ENCODE measurements around the gene SLCO1A2. TPM values are rescaled to one million over a fixed set of nuclear protein-coding genes. Genes with fewer than 3 reads are reported as not detected.

Gene SLCO1A2
- total RNA-seq, 1 donor from 2014 or later = 9.2 TPM

DNA sequence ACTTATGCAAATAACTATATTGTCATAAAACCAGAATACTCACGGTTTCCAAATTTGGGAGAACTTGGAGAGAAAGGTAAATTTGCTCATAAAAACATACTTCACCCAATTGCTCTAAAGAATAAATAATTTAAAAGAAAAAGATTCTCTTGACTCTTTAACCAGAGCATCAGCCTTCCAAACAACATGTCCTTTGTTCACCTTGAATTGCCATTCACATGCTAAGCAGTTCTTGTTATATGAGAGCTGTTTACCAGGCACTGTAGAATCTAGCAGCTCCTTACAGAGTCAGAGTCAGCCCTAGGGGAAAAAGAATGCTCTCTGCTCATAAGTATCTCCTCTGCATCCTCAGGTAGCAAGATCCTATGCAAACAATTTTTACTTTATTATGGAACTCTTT lies 10.2 kb downstream of the SLCO1A2 start:
- Histone ChIP-seq H3K4me3 (no peak overlapping the region), H3K36me3 (no peaks in the 10 kb centered on the region), H3K27me3 (no peaks in the 10 kb centered on the region), H3K9me3 (peaks cover 7% of the 10 kb centered on the region), H3K27ac (no peak overlapping the region), H3K4me1 (no peaks in the 10 kb centered on the region)
- DNase-seq = no peak
- intact Hi-C loops (cut with DNase I) = no loop called here
- TF ChIP-seq CTCF (IDR thresholded peaks at IDR 0.05) = no peak
- ATAC-seq = no peak

DNA sequence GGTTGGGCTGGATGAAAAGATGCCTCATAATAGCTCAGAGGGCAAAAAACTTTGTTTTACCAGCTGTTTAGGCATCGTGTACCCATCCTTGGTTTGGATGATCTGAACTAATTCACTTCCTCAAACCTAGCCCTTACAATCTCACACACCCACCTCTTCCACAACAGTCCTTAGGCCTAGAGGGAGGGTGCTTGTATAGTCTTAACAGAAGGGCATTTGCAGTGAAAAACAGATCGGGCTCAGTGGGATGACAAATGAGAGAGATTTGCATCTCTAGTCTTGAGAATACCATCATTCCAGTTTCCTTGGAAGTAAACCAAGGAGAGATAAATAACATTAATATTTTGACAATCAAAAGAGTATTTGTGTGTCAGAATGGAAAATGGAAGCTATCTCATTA lies 11.0 kb downstream of the SLCO1A2 start:
- peaks cover 7% of the 10 kb centered on the region for H3K9me3 ChIP-seq
- intact Hi-C loops (cut with DNase I) = no loop called here
- TF ChIP-seq CTCF (IDR thresholded peaks at IDR 0.05) = no peak
- no peak overlapping the region for H3K4me3 ChIP-seq
- no peak overlapping the region for H3K27ac ChIP-seq
- no peak for DNase-seq
- no peak for ATAC-seq
- no peaks in the 10 kb centered on the region for H3K36me3 ChIP-seq
- no peaks in the 10 kb centered on the region for H3K4me1 ChIP-seq
- no peaks in the 10 kb centered on the region for H3K27me3 ChIP-seq

- H3K36me3 ChIP-seq = no peaks in the 10 kb centered on the region
- no peaks in the 10 kb centered on the region for H3K4me1 ChIP-seq
- no peak overlapping the region for H3K4me3 ChIP-seq
- H3K9me3 ChIP-seq = no peaks in the 10 kb centered on the region
- H3K27ac ChIP-seq = no peak overlapping the region
- no peak for TF ChIP-seq CTCF (IDR thresholded peaks at IDR 0.05)
- intact Hi-C loops (cut with DNase I) = no loop called here
- no peak for ATAC-seq
- no peak for DNase-seq
- no peaks in the 10 kb centered on the region for H3K27me3 ChIP-seq
Measured at GRCh38 chr12:21308785-21309184, 25.9 kb downstream of the SLCO1A2 start.

GRCh38 chr12:21305661-21306060 lies 29.1 kb downstream of the SLCO1A2 start:
- Histone ChIP-seq H3K36me3 (no peaks in the 10 kb centered on the region), H3K9me3 (no peaks in the 10 kb centered on the region), H3K4me3 (no peak overlapping the region), H3K27ac (no peak overlapping the region), H3K27me3 (no peaks in the 10 kb centered on the region), H3K4me1 (no peaks in the 10 kb centered on the region)
- DNase-seq = no peak
- intact Hi-C loops (cut with DNase I) = no loop called here
- TF ChIP-seq CTCF (IDR thresholded peaks at IDR 0.05) = no peak
- no peak for ATAC-seq

- intact Hi-C loops (cut with DNase I) = no loop called here
- Histone ChIP-seq H3K4me3 (no peak overlapping the region), H3K9me3 (no peaks in the 10 kb centered on the region), H3K27me3 (no peaks in the 10 kb centered on the region), H3K36me3 (no peaks in the 10 kb centered on the region), H3K27ac (no peak overlapping the region), H3K4me1 (no peaks in the 10 kb centered on the region)
- no peak for TF ChIP-seq CTCF (IDR thresholded peaks at IDR 0.05)
- DNase-seq = no peak
- no peak for ATAC-seq
Measured at GRCh38 chr12:21300632-21301031, 34.1 kb downstream of the SLCO1A2 start.

DNA sequence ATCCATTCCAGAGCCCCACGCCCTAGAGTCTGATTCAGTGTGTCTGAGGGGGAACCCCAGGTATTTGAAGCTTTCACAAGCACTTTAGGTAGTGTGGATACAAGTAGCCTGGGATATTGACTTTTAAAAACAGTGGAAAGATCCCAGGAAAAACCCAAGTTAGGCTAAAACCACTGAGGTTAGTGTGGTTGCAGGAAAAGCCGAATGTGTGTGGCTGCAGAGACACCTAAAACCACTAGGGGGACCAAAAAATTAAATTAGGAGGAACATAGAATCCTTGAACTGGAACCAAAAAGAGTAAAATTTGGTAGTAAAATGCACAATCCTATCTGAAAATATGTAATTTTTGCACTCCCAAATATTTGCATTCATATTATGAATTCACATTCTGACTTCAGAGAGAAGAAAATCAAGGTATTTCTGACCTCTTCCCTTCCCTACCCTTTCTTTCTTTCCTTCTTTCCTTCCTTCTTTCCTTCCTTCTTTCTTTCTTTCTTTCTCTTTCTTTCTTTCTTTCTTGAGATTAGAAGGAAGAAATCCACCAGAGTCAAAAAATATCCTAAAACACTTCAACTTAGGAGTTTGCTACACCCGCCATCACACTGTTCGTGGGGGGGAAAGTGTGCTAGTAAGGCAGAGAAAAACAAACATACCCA lies 37.8 kb downstream of the SLCO1A2 start:
- Histone ChIP-seq H3K4me3 (no peak overlapping the region), H3K27ac (no peak overlapping the region), H3K27me3 (no peaks in the 10 kb centered on the region), H3K36me3 (no peaks in the 10 kb centered on the region), H3K4me1 (no peaks in the 10 kb centered on the region), H3K9me3 (no peaks in the 10 kb centered on the region)
- intact Hi-C loops (cut with DNase I) = no loop called here
- peak; percentile 69 for TF ChIP-seq CTCF (IDR thresholded peaks at IDR 0.05)
- no peak for DNase-seq
- ATAC-seq = peak; percentile 63
